GM12878 (cell line): ENCODE data around the gene MAP4K4. TPM values are rescaled to one million over a fixed set of nuclear protein-coding genes. Genes with fewer than 3 reads are reported as not detected.

ENCODE experiments used
- ATAC-seq: fragments of 200-7000 bp; cut with Tn5 transposase; 3 replicates; pipeline ENCODE4 v1.9.1; 2020; ENCODE audit warnings: mild to moderate bottlenecking, moderate library complexity
- BruUV-seq: library from RNA; stranded (reverse); fragments of 400-500 nt; replicated peaks from 2 replicates; lab custom pipeline; 2021; lab: Mats Ljungman, UMichigan
- CTCF ChIA-PET: fragments of 300-600 bp; sonication (Branson Sonifier 250); formaldehyde crosslinking; extraction: SDS; loops from one replicate; lab custom pipeline; 2021; ENCODE audit warnings: inconsistent platforms; lab: Yijun Ruan, JAX
- POLR2A ChIA-PET: fragments of 350-600 bp; formaldehyde crosslinking; extraction: SDS; loops from one replicate; lab custom pipeline; 2021; ENCODE audit warnings: inconsistent platforms; lab: Charles Lee
- RAD21 ChIA-PET: fragments of 300-600 bp; sonication (Branson Sonifier 250); formaldehyde crosslinking; loops from one replicate; lab custom pipeline; 2023; ENCODE audit warnings: antibody characterized with exemption; ENCODE audit not compliant: unreplicated experiment; lab: Charles Lee
- SMC1A ChIA-PET: fragments of 300-600 bp; sonication (Branson Sonifier 250); formaldehyde crosslinking; loops from one replicate; lab custom pipeline; 2023; ENCODE audit not compliant: unreplicated experiment, uncharacterized antibody; lab: Charles Lee
- DNase-seq: peaks from one replicate; pipeline ENCODE4 v3.0.0-alpha.2; 2011; ENCODE audit warnings: low read depth, low spot score
- FAIRE-seq: peaks from 3 replicates; lab custom pipeline; 2011; peaks lifted over from hg19 to GRCh38; lab: Jason Lieb, UNC
- H2AFZ ChIP-seq: 2 replicates; pipeline ENCODE4 v1.6.0; 2011; ENCODE audit warnings: low read depth, low read length, control low read depth; ENCODE audit not compliant: control insufficient read depth
- H3K27ac ChIP-seq: 2 replicates; pipeline ENCODE4 v1.5.1; 2011; ENCODE audit warnings: control low read depth; ENCODE audit not compliant: control insufficient read depth, insufficient read depth
- H3K27me3 ChIP-seq, 2 experiments: replicated peaks in 1 of 2; 2 replicates each; pipeline versions ENCODE4 v1.6.0 to v1.6.1; 2011; ENCODE audit warnings: low read length in 1 of 2; ENCODE audit not compliant: control insufficient read depth in 2 of 2, insufficient read depth in 2 of 2
- H3K36me3 ChIP-seq, 2 experiments: 2 replicates each; pipeline ENCODE4 v1.5.1; 2011; ENCODE audit warnings: low read length in 1 of 2; ENCODE audit not compliant: control insufficient read depth in 2 of 2, insufficient read depth in 2 of 2
- H3K4me1 ChIP-seq: 2 replicates; pipeline ENCODE4 v1.6.1; 2011; ENCODE audit warnings: mild to moderate bottlenecking, low read length, moderate library complexity, mixed read lengths; ENCODE audit not compliant: control insufficient read depth, insufficient read depth
- H3K4me2 ChIP-seq: 2 replicates; pipeline ENCODE4 v1.6.0; 2011; ENCODE audit warnings: control low read depth; ENCODE audit not compliant: control insufficient read depth, insufficient read depth
- H3K4me3 ChIP-seq: fragments of 200-600 bp; sonication (generic); 2 replicates; pipeline ENCODE4 v1.5.1; 2016
- H3K79me2 ChIP-seq: 2 replicates; pipeline ENCODE4 v1.6.0; 2011; ENCODE audit warnings: low read length; ENCODE audit not compliant: control insufficient read depth, insufficient read depth
- H3K9ac ChIP-seq: 2 replicates; pipeline ENCODE4 v1.8.0; 2011; ENCODE audit warnings: low read length, control low read depth, mixed read lengths; ENCODE audit not compliant: control insufficient read depth, insufficient read depth
- H3K9me3 ChIP-seq: replicated peaks from 3 replicates; pipeline ENCODE4 v1.5.1; 2011; ENCODE audit warnings: mild to moderate bottlenecking, low read length; ENCODE audit not compliant: control insufficient read depth, insufficient read depth
- H4K20me1 ChIP-seq: 2 replicates; pipeline ENCODE4 v1.6.0; 2011; ENCODE audit not compliant: control insufficient read depth, insufficient read depth
- BCL11A ChIP-seq: IDR thresholded peaks from 2 replicates; pipeline ENCODE4 v1.6.1; 2011; ENCODE audit warnings: low read depth, low read length
- BHLHE40 ChIP-seq, 2 experiments: fragments of 450-650 bp in 1 of 2; IDR thresholded peaks; 2 replicates each; pipeline ENCODE4 v1.6.1; 2011 to 2017; ENCODE audit warnings: low read depth in 2 of 2, borderline replicate concordance in 1 of 2, improper control_type of control experiment in 1 of 2, low read length in 1 of 2, mild to moderate bottlenecking in 1 of 2
- CBFB ChIP-seq: IDR thresholded peaks from 2 replicates; pipeline ENCODE4 v1.6.1; 2016; ENCODE audit warnings: antibody characterized with exemption, low read depth
- CHD4 ChIP-seq: fragments of 200-600 bp; sonication (generic); IDR thresholded peaks from 2 replicates; pipeline ENCODE4 v1.6.1; 2016; ENCODE audit warnings: mild to moderate bottlenecking
- HCFC1 ChIP-seq: fragments of 150-350 bp; IDR thresholded peaks from 2 replicates; pipeline ENCODE4 v1.6.1; 2014; ENCODE audit warnings: low read length
- MYB ChIP-seq: fragments of 150-350 bp; IDR thresholded peaks from 2 replicates; pipeline ENCODE4 v1.6.1; 2014; ENCODE audit warnings: mild to moderate bottlenecking, low read depth, low read length, borderline replicate concordance
- NBN ChIP-seq: fragments of 450-650 bp; IDR thresholded peaks from 2 replicates; pipeline ENCODE4 v1.6.1; 2016
- NR2F1 ChIP-seq: fragments of 450-650 bp; conservative IDR thresholded peaks from 2 replicates; pipeline ENCODE4 v1.6.1; 2017; ENCODE audit warnings: mild to moderate bottlenecking
- SIX5 ChIP-seq: IDR thresholded peaks from 2 replicates; pipeline ENCODE4 v1.6.1; 2011; ENCODE audit warnings: mild to moderate bottlenecking, low read depth, low read length, moderate library complexity; ENCODE audit not compliant: severe bottlenecking
- SMARCA5 ChIP-seq: fragments of 450-650 bp; IDR thresholded peaks from 2 replicates; pipeline ENCODE4 v1.6.1; 2017; ENCODE audit warnings: mild to moderate bottlenecking
- SP1 ChIP-seq: IDR thresholded peaks from one replicate; pipeline ENCODE4 v1.6.1; 2011; ENCODE audit warnings: low read depth, low read length
- TCF12 ChIP-seq: IDR thresholded peaks from 2 replicates; pipeline ENCODE4 v1.6.1; 2011; ENCODE audit warnings: low read depth, mild to moderate bottlenecking, low read length
- WGBS: methylation state at CpG from one replicate; pipeline ENCODE4 v1.1.6; 2016; ENCODE audit warnings: low lambda C conversion rate; ENCODE audit not compliant: insufficient replicate concordance, insufficient coverage; ENCODE audit errors: missing lambda C conversion rate; 5-methylcytosine and 5-hydroxymethylcytosine counted together
- in situ Hi-C: fragments of 300-500 bp; cut with MboI; formaldehyde crosslinking; loops from 9 replicates; pipeline ENCODE4 v1.14.3; 2018; ENCODE audit warnings: mixed read lengths
- intact Hi-C: fragments of 100-400 bp; cut with micrococcal nuclease; formaldehyde crosslinking; loops from one replicate; pipeline ENCODE4 v1.14.2; 2022; ENCODE audit not compliant: unreplicated experiment
- polyA plus RNA-seq, 11 experiments: library from polyadenylated mRNA; depleted of rRNA in 4 of 11; unstranded in 6 of 11; stranded (reverse) in 5 of 11; fragments of >200 nt; fragmentation: Nextera tagmentation in 4 of 11; fragmentation: Illumina TruSeq in 1 of 11; extraction: Ambion mirVana in 4 of 11; extraction: Trizol in 1 of 11; gene quantifications; 1 replicate in 1 of 11; 2 replicates in 10 of 11; pipeline versions ENCODE4 v1.2.1 to v1.2.3, GENCODE V29; 2011 to 2016; ENCODE audit warnings: inconsistent platforms in 2 of 11, missing spikeins in 2 of 11, low read depth in 1 of 11
- total RNA-seq, 4 experiments: library from RNA; depleted of rRNA in 3 of 4; stranded (reverse); fragments of >200 nt in 3 of 4; fragmentation: Illumina TruSeq in 1 of 4; extraction: Trizol in 1 of 4; gene quantifications; 2 replicates each; pipeline versions ENCODE4 v1.2.1 to v1.2.3, GENCODE V29; 2013 to 2021
- TF ChIP-seq, protein P1 (sequence below): fragments of 450-650 bp; IDR thresholded peaks from 2 replicates; pipeline ENCODE4 v1.6.1; 2017; ENCODE audit warnings: low read depth, mild to moderate bottlenecking, moderate library complexity

Gene MAP4K4
- total and polyA plus RNA-seq, 10 of the 15 experiments (the other 5 are each of a cell fraction or from before 2014, with no cell fraction given), result 1.9 to 50.4 (median 9.7) TPM

DNA sequence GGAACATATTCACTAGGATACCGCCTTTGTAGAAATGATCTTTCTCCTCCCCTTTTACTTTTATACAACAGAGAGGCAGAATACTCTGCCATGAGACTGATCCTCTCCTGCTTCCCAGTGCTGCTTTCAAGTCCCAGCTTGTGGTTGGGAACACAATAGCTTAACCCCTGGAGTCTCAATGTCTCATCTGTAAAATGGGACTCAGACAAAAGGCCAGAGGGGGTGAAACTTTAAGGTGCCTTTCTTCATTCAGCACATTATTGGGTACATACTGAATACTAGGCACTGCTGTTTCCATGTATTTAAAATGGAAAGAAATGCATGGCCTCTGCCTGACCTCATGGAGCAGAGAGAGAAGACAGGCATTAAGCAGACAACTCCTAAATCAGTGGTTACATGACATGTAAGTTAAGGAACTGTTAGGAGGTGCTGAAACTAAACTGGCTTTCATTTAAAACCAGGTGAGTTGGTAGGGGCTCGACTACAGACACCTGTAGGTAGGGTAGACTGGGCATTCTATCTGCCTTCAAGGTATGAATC, 53.8 kb downstream of the MAP4K4 start:
- FAIRE-seq, result no peak
- Histone ChIP-seq H4K20me1 (no peaks in the 10 kb centered on the region), H3K9ac (no peak overlapping the region), H3K27me3 (no peaks in the 10 kb centered on the region; a peak in 1 of 4 replicates), H3K36me3 (no peaks in the 10 kb centered on the region), H3K4me3 (no peak overlapping the region), H3K4me2 (0 out of 2 replicates have a peak overlapping the region, but pooled peaks have one; percentile 19), H2AFZ (no peak overlapping the region), H3K9me3 (no peaks in the 10 kb centered on the region; the same call in 1 of the 3 replicates), H3K27ac (no peak overlapping the region), H3K4me1 (peaks cover 45% of the 10 kb centered on the region), H3K79me2 (no peaks in the 10 kb centered on the region)
- no peak for DNase-seq
- intact Hi-C loops (loop anchor here (5.0 kb wide), 2 partner anchors 49 to 74 kb away; no protein-coding TSS in a partner anchor), in situ Hi-C loops (no loop called here)
- POLR2A ChIA-PET, result interaction anchor here (0.9 kb wide), 1 partner anchor 77 kb away, joined by 3 read pairs; no protein-coding TSS in a partner anchor
- BruUV-seq, result no TSS peak
- RAD21 ChIA-PET, result interaction anchor here (1.2 to 2.5 kb wide), 7 partner anchors 12 to 129 kb away, joined by 3 to 13 read pairs (median 6); no protein-coding TSS in a partner anchor
- no peak for ATAC-seq
- SMC1A ChIA-PET, result interaction anchor here (0.8 to 3.8 kb wide), 13 partner anchors 9 to 129 kb away, joined by 3 to 26 read pairs (median 7); no protein-coding TSS in a partner anchor
- CTCF ChIA-PET, result interaction anchor here (0.6 to 1.3 kb wide), 4 partner anchors 74 to 309 kb away, joined by 3 to 4 read pairs (median 4); no protein-coding TSS in a partner anchor
- TF ChIP-seq HCFC1, result no peak
- TF ChIP-seq CBFB, result no peak
- peak; percentile 77 for TF ChIP-seq SMARCA5
- WGBS, result 44% methylated on average over 2 of the region's 2 CpGs

DNA sequence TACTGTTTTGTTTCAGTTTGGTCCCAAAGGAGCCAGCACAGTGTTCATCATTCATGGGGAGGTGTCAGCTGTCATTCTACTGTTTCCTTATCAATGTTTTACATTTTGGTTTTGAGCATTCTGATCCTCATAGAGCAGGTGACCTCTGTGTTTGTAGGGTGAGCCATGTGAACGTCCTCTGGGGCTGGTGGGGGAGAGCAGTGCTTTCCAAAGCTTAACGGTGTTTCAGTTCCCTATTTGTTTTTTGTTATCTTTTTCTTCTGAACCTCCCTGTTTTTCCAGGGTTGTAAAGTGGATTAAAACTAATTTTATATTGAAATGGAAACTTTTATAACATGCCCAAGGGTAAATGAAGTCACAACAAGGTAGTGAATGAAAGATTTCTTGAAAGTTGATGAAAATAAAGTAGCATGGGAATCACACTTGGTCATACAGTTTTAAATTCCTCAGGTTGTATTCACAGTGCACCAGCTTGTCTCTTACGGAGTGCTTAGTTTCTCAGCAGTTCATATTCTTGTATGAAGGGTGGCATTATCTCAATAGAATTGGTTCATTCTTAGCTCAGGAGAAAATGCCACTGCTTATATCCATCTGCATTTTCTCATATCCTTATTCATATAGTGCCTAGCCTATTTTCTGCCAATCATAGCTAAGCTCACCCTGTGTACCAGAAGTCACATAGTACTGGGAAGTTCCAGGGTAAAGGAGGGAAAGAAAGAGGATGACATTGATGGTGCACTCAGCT, 54.5 kb downstream of the MAP4K4 start:
- ChIA-PET RAD21 (interaction anchor here (1.1 to 2.5 kb wide), 12 partner anchors 10 to 130 kb away, joined by 3 to 13 read pairs (median 4); no protein-coding TSS in a partner anchor), CTCF (interaction anchor here (0.6 to 1.4 kb wide), 8 partner anchors 17 to 769 kb away, joined by 3 to 5 read pairs (median 4); no protein-coding TSS in a partner anchor)
- intact Hi-C loops, result loop anchor here (2.0 to 5.0 kb wide), 3 partner anchors 50 to 129 kb away; no protein-coding TSS in a partner anchor
- TF ChIP-seq SIX5, result no peak
- peak; percentile 96 for TF ChIP-seq NR2F1
- TF ChIP-seq, protein P1, sequence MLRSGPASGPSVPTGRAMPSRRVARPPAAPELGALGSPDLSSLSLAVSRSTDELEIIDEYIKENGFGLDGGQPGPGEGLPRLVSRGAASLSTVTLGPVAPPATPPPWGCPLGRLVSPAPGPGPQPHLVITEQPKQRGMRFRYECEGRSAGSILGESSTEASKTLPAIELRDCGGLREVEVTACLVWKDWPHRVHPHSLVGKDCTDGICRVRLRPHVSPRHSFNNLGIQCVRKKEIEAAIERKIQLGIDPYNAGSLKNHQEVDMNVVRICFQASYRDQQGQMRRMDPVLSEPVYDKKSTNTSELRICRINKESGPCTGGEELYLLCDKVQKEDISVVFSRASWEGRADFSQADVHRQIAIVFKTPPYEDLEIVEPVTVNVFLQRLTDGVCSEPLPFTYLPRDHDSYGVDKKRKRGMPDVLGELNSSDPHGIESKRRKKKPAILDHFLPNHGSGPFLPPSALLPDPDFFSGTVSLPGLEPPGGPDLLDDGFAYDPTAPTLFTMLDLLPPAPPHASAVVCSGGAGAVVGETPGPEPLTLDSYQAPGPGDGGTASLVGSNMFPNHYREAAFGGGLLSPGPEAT, result peak; percentile 94
- TF ChIP-seq MYB, result 0 out of 2 replicates have a peak, but pooled peaks have one; percentile 34
- no peak for TF ChIP-seq TCF12
- peak; percentile 79 to 80 for TF ChIP-seq BHLHE40 (IDR thresholded peaks at IDR 0.05; ENCODE audit: borderline replicate concordance in 1 of 2, low read depth in 2 of 2, low read length in 1 of 2)
- TF ChIP-seq SP1, result no peak
- TF ChIP-seq NBN, result peak; percentile 82
- no peak for TF ChIP-seq CHD4
- peak; percentile 30; the same call in 1 of the 2 replicates for TF ChIP-seq BCL11A

More for the DNA sequence above, 54.5 kb downstream of the MAP4K4 start:
- Histone ChIP-seq H3K9ac (no peak overlapping the region), H3K27ac (no peak overlapping the region), H3K27me3 (no peaks in the 10 kb centered on the region), H3K4me2 (peak overlapping the region; percentile 5; the same call in 1 of the 2 replicates), H3K9me3 (no peaks in the 10 kb centered on the region; the same call in 1 of the 3 replicates), H3K79me2 (no peaks in the 10 kb centered on the region), H3K4me3 (no peak overlapping the region), H2AFZ (no peak overlapping the region), H3K4me1 (peaks cover 49% of the 10 kb centered on the region), H3K36me3 (no peaks in the 10 kb centered on the region), H4K20me1 (no peaks in the 10 kb centered on the region)
- FAIRE-seq, result no peak
- 30% methylated on average over 3 of the region's 3 CpGs for WGBS
- peak; percentile 80 for ATAC-seq
- SMC1A ChIA-PET, result interaction anchor here (0.8 to 3.8 kb wide), 21 partner anchors 10 to 484 kb away, joined by 3 to 26 read pairs (median 6); no protein-coding TSS in a partner anchor
- peak; percentile 66 for DNase-seq
- BruUV-seq, result no TSS peak
- in situ Hi-C loops, result no loop called here
- POLR2A ChIA-PET, result interaction anchor here (0.6 to 1.3 kb wide), 6 partner anchors 15 to 306 kb away, joined by 3 to 4 read pairs (median 3); no protein-coding TSS in a partner anchor
